ENCODE results near the gene THEM5.
"Not testable (repeated sequence)": the region's sequence is repeated elsewhere in the genome, so short reads cannot be mapped to it uniquely, and the experiment has no call there.

The THEM5 gene

DNA sequence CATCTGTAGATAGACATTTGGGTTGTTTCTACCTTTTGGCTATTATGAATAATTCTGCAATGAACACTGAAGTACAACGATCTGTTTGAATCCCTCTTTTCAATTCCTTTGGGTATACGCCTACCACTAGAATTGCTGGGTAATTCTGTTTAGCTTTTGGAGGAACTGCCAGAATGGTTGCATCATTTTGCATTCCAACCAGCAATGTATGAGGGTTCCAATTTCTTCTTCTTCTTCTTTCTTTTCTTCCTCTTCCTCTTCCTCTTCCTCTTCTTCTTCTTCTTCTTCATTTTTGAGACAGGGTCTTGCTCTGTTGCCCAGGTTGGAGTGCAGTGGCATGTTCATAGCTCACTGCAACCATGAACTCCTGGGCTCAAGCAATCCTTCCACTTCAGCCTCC, 13.8 kb upstream of the THEM5 start:
- DNase-seq = no peak

DNA sequence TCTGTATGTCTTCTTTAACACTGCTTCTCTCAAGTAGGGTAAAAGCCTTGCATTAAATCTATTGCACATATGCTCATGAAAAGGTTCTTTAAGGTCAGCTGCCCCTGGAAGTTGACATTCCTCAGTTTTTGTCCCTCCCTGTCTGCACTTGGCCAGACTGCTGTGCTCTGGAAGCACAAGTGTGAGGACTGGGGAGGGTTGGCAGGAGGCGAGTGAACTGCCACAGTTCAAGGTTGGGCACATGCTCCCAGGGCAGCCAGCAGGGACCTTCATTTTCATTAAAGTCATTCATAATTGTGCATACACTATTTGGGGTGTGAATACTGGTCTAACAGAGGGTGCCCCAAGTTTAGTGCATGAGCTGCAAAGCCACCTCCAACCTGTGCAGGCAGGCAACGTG, 10.9 kb upstream of the THEM5 start:
- DNase-seq = no peak

DNA sequence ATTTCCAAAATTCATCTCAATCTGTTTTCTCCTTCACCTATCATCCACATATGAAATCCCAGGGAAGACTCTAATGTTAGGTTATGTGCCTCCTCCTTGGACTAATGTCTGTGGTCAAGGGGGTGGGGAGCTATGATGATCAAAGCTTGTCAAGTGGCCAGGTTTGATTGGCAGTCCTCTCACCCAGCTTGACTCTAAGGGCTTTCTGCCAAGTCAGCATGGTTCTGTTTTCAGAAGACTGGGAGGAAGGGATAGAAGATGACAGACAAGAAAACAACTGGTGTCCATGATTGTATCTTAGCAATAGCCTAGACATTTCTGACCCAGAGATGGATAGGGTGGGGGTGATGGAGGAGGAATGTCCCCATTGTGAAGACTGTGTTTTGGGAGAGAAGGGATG, 9.1 kb upstream of the THEM5 start:
- no peak for DNase-seq

DNA sequence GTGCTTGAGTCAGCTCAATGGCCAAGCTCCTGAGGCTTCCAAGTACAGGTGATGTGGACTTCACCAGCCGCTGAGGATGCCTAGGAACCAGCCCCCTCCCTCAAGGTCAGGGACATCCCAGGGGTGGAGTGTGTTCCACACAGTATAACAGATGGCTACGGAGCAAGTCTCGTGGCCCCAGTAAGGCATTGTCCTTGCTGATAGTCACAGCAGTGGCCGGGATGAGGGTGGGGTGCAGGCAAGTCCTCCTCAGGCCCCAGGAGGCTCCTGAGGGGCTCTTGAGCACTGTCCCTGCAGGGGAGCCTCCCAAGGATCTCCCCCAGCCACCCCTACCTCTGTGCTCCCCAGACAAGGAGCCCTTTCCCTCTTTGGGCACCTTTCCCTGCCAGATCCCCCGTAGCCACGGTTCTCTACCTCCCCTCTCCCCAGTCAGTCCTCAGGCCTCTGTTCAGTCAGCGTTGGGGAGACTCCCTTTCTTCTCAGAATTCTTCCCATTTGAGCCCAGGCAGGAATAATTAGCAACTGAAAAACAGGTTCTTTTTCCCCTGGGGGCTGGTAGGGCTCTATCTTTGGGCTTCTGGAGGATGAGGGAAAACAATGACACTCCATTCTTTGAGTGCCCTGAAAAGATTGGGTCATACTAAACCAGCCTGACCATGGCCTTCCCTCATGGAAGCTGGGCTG, 7.1 kb upstream of the THEM5 start:
- no peak for DNase-seq

DNA sequence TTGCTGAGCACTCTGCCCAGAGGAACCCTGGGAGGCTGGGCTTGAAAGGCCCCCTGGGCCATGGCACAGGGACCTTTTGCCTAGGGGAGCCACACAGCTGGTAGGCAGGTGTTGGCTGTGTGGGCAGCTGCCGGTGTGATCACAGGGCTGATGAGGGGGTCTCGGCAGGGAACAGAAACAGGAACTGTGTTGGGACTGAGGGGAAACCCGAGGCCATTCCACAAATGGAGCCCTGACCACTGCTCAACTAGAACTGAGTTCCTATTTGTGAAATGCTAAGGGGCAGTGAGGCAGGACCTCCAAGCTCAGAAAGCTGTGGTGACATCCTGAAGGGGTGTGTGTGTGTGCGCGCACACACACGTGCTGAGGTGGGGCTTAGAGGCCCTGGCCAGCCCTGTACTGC, 6.4 kb upstream of the THEM5 start:
- DNase-seq = no peak

DNA sequence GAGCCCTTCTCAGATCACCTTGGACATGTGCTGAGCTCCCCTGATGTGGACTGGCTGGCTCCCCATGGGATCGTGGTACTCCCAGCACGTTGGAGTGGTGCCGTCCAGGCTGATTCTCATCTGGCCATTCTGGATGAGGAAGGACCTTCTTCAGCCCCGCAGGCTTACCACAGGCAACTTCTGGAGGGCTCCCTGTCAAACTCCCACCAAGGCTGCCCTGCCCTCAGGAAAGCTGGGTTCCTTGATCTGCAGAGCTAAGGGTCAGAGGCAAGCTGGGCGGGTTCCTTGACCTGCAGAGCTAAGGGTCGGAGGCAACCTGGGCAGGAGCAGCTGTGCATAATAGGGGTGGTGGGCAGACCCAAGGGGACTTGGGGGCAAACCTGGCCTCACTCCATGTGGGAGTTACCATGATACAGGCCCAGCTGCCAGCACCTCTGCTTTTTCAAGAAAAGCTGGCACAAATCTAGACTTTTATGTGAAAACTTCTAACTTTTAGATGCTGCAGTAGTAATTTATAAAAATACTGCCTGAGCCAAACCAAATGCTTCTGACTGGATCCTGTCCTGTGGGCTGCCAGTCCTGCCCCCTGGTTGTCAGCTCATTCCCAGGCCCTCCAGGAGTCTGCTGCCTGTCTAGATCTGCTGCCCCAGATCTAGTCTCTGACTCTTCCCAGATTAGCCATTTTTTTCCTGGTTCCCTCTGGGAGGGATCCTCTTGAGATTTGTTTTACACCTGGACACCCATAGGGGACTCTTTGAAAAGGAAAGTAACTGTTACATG, 5.6 kb upstream of the THEM5 start:
- no peak for DNase-seq

DNA sequence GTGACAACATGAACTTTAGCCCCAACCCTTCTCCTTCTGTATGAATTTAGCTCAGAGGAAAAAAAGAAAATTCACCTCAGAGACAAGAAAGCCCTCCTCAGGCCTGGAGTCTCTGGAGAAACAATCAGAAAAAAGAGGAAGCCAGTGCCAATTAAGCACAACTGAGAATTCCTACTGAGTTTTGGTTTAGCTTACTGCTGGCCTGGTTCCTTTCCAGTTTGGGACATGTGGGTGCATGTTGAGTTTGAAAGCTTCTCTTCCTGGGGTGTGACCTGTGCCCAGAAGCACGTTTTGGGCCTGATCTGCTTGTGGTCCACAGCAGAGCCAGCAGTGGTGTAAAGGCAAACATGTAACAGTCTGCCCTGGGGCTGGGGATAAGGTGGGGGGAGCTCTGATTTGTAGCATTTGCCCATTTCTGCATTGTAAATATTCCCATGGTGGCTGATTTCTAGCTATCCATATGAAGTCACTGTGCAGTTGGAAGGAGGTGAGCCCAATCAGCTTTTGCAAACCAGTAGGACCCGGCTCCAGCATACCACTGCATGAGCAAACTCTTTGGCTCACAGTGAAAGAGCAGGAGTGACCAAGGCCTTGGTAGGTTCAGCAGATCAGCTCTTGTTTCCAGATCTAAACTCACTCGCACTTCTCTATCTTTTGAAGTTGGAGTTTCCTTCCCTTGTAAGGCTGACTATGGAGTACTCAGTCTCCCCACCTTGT, 4.7 kb upstream of the THEM5 start:
- no peak for DNase-seq

DNA sequence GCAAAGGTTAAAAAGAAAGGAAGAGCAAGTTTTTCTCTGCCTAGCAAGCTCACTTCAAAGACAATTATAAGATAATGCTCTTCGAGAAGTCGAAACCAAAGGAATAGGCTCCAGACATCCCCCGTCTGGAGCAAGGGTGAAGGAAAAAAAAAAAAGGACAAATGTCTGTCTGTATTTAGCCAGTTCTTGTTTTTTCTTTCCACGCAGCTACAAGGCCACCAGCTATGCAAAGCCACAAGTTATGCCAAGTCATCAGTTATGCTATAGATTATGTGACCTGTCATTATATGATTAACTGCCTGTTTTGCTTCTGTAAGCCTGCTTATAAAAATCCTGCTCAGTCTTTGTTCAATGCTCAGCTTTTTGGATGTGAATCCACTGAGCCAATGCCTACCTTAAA, 2.4 kb upstream of the THEM5 start:
- no peak for DNase-seq

DNA sequence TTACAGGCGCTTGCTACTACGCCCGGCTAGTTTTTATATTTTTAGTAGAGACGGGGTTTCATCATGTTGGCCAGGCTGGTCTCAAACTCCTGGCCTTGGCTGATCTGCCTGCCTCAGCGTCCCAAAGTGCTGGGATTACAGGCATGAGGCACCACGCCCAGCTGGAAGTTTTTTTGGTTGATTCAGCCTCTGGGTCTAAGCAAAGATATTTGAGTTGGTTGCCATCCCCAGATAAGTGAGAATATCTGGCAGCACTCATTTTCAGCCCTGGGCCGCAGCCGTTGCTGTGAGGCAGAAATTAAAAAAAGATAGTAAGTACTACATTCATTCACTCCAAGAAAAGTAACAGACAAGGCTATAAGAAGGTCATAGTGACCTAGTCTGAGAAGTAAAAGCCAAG, 2.0 kb upstream of the THEM5 start:
- DNase-seq = not testable (repeated sequence)

DNA sequence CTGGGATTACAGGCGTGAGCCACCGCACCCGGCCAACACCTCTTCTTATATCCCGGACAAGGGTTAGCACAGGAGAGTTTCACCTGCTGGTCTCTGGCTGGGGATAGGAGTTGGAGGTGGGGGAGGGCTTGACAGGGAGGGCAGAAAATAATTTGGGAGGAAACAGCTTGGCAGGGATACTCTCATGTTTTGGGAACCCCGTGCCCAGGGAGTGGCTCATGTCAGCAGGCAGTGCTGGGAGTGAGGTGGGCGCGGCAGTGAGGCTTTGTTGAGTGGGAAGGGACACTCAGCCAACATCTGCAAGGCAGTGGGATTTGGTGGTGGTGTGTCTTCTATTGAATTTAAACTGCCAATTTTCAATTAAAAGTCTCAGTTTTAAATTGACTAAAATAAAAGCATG, 1.1 kb upstream of the THEM5 start:
- no peak for DNase-seq

DNA sequence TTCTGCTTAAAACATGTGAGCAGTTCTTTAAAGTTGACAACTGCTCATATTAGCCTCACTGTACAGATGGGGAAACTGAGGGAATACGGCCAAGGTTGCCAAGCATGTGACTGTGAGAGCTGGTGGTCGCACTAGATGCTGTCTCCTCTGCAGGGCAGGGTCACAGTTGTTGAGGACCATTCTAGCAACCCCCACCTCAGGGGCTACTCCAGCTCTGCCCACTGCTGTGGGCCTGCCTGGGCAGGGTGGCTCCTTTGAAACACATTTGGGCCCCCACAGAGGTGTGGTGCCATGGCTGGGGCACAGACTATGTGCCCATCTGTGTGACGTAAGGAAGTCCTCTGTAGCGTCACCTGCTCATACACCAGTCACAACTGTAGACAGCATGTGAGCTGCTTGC, 779 bp downstream of the THEM5 start:
- no peak for DNase-seq

DNA sequence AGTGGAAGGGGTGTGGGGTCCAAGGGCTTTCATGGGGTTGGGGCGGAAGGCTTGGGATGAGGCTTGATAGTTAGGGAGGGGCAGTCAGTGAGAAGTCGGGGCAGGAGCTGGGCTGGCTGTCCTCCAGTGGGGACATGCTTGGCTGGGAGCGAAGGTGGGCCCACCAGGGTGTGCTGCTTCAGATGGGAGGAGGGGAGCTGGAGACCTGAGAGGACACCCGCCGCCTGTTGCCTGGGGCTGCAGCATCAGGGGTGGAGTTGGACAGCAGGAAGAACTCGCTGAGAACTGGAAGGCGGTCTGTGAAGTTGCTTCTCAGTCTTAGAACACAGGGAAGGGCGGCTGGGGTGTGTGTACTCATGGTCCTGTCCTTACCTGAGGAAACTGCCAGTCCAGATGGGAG, 1.6 kb downstream of the THEM5 start:
- DNase-seq = no peak

DNA sequence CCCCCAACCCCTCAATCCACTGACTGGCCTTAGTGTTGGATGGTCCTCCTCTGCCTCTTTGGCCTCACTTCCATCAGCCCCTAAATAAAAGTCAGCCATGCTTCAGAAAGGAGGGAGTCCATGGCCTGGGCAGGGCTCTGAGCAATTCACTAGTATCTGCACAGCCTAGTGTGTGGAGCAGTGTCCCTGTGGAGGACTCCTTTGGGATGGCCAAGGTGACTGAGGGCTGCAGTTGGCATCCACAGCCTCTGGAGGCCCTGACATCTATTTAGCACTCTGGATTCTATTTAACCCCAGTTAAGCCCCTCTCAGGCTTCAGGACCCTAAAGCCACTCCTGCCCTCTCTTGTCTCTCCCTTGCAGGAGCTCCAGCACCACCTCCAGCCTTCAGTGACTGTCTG, 3.6 kb downstream of the THEM5 start:
- no peak for DNase-seq

DNA sequence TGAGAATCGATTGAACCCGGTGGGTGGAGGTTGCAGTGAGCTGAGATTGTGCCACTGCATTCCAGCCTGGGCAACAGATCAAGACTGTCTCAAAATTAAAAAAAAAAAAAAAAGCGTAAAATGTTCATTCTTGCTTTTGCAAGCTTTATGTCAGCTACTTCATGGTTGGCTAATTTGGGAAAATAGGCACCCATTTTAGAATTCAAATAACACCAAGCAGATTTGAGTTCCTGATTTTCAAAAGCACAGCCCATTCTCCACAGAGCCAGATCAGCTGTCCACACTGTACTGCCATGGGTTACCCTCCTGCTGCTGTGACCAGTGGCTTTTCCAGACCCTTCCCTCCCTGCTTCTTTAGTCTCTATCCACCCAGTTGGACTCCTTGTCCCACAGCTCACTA, 4.4 kb downstream of the THEM5 start:
- no peak for DNase-seq

DNA sequence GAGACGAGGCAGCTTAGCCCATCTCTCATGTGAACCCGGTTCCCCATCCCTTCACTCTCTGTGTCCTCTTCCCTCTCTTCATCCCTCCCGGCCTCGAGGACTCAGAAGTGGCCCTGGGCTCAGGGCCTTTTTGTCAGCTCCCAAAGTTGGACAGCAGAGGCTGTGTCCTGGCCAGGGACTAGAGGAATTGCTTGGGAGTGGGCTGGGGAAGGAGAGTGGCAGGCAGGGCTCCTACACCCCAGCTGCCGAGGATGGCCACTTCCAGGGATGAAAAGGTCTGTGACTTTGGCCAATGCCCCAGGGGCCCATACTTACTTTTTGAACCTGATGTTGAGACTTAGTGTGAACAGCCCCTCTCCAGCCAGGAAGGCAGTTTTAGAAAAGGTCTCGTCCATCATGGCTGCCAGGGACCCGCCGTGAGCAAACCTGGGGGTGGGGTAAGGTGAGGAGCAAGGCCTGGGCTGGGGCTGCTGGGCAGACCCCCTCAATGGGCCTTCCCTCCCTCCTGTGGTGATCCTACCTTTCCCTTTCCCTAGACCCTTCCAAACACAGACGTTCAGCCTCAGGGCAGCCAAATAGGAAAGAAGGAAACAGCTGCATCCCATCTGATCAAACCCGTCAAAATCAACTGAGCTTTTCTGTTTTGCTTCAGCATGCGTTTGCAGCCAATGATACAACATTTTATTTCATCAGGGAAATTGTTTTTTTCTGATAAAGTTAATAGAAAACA, 5.5 kb downstream of the THEM5 start:
- DNase-seq = peak; percentile 41

DNA sequence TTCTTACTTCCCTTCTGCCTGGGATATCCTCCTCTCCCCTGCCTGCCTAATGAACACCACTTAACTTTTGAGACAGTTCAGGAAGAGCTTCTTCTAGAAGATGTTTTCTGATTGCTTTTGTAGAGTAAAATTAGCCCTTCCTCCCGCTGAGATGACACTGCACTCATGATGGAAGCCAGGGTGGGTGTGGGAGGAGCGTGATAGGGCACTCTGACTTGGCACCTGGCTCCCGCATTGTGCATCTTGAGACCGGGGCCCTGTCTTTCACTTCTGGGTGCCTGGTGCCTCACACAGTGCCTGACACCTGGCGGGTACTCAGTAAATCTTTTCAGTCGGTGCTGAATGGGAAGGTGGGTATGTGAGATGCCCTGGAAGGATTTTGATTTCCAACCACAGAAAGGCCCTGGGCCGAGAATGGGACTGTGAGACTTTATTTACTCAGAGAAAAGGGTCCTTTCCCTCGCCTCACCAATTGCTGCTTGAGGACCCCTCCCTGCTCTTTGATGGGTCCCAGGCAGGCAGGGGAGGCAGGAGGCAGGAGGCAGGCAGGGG, 6.8 kb downstream of the THEM5 start:
- DNase-seq = no peak

DNA sequence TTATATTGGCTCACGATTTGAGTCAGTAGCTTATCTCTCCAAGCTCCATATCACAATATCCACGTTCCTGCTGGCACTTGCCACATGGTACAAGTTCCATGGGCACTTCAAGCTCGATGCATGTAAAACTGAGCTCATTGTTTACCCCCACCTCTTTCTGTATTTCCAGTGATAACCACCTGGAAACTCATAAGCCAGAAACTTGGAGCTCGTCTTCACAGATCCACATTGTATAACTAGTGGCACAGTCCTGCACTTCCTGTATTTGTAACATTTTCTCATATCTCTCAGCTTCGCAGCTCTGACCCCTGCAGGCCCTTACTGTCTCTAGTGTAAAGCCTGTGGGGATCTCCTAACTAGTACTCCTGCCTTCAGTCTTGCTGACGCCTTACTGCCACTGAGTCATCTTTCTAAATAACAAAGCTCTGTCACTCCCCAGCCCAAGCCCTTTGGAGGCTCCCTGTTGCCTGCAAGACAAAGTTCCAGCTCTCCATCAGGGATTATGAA, 7.4 kb downstream of the THEM5 start:
- DNase-seq = no peak

DNA sequence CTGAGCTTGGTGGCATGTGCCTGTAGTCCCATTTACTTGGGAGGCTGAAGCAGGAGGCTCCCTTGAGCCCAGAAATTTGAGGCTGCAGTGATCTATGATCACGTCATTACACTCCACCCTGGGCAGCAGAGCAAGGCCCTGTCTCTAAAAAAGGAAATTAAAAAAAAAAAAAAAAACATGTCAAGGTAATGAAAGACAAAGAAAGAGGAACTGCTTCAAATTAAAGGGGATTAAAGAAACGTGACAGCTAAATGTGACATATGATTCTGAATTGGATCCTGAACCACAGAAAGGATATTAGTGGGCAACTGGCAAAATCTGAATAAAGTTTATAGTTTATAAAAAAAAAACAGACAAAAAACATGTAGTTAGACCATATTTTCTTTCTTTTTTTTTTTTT, 10.1 kb downstream of the THEM5 start:
- DNase-seq = no peak

DNA sequence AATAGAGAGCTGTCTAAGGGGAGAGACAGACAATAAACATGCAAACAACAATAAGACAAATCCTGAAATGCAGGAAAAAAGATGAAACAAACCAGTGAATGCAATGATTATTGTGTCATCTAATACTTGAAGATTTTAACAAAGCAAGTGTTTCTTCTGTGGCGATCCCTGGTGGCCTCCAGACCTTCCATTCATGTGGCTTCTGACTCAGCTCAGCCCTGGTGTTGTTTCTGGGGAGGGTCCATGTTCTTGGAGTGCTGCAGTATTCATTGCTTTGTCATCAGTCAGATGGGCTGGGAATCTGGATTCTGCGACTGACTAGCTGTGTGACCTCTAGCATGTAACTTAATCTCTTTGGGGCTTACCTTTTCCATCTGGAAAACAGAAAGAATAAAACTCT, 12.4 kb downstream of the THEM5 start:
- no peak for DNase-seq

DNA sequence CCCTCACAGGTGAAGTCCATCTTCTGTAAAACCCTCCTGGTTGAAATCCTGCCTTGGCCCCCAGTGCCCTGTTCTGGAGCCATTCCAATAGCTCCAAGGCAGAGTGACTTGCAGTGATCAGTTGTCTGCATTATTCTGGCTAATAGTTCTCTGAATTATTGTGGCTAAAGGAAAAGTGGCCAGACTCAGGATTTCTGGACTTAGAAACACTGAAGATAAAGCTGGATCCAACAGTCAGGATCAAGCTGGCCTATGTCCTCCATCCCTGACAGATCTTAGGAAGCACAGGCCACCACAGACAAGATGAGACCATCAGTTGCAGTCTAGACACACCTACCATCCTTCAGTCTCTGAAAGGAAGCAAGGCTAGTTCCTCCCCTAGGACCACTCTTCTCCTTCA, 13.1 kb downstream of the THEM5 start:
- no peak for DNase-seq

DNA sequence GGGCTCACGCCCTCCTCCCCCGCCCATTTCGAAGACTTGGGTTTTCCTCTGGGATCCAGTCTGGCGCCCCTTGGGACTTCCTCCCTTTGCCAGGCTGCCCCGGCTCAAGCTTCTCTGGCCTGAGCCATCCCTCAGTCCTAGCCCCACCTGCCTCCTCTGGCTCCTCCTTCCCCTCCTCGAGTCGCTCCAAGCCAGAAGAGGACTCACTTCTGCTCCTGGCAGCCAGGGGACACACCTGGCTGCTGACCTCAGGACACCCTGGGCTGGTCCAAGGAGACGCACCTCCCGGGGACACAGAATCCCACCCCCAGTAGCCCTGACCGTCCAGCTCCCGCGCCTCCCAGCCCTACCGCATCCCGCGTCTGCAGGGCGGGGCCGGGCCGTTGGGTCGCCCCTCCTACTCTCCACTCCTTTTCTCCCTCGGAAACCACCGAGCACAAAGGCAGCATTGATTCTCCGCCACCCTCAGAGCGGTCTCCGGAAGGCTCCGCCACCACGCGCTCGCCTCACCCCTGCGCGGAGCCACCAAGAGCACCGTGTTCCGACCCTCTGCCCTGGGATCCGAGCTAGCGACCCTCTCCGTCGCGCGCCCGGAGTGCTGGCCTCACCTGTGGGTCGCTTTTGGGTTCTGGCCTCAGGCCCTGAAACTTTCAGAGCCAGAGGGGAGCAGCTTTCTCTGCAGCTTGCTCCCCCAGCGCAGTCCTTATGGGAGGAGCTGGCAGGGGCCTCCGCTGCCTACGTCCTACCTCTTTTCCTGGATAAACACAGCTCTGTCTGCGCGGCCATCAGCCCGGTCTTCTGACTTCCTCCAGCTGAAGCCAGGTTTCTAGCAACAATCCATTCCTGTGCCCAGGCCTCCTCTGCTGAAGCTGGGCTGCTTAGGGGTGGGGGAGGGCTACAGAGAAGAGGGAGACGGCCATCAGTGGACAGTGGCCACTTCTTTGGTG, 13.8 kb downstream of the THEM5 start, which contains the start of gene C2CD4D:
C2CD4D (minus strand) TSS at position 364 of the 947 bp plus-strand sequence. CDS start 831 bp downstream, outside the sequence.
- DNase-seq = peak; percentile 72

DNA sequence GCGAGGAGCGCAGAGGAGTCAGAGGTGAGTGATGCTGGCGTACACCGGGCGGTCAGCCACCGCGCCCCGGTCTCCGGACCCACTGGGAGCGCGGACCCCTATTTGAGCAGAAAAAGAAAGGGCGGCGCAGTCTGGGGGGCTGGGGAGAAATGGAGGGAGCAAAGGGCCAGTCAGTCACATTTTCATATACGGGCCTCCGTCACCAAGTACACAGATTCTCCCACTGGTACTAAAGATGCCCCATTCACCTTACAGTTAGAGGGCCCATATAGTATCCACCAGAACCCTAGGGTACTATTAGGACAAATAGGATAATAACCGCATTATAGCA, 14.5 kb downstream of the THEM5 start:
- no peak for DNase-seq

Data from right forelimb (tissue), 1 donor.